GM23338 (cell line): ENCODE results near the gene NPY1R.

ENCODE experiments used
- CREB1 ChIP-seq: fragments of 250-450 bp; sonication (Bioruptor Pico); IDR thresholded peaks from 2 replicates; pipeline ENCODE4 v1.5.0; 2020; ENCODE audit warnings: low read depth, mild to moderate bottlenecking, moderate library complexity
- EZH2 ChIP-seq: fragments of 200-600 bp; sonication (generic); IDR thresholded peaks from one replicate; pipeline ENCODE4 v1.8.0; 2017; ENCODE audit warnings: antibody characterized with exemption, mild to moderate bottlenecking, low read depth; ENCODE audit not compliant: unreplicated experiment
- EZH2phosphoT487 ChIP-seq: fragments of 200-600 bp; sonication (generic); IDR thresholded peaks from one replicate; pipeline ENCODE4 v1.8.1; 2018; ENCODE audit warnings: antibody characterized with exemption; ENCODE audit not compliant: unreplicated experiment
- JUNB ChIP-seq: IDR thresholded peaks from one replicate; pipeline ENCODE4 v1.6.1; 2016; ENCODE audit warnings: antibody characterized with exemption; ENCODE audit not compliant: unreplicated experiment
- POLR2AphosphoS5 ChIP-seq: IDR thresholded peaks from 2 replicates; pipeline ENCODE4 v1.6.1; 2016; ENCODE audit warnings: antibody characterized with exemption, low read depth
- STAT1 ChIP-seq: IDR thresholded peaks from one replicate; pipeline ENCODE4 v1.6.1; 2016; ENCODE audit warnings: antibody characterized with exemption; ENCODE audit not compliant: unreplicated experiment
- TF ChIP-seq, protein P1 (sequence below), 2 experiments: fragments of 200-600 bp in 1 of 2; sonication (generic) in 1 of 2; conservative IDR thresholded peaks; 2 replicates each; pipeline versions ENCODE4 v1.5.1 to v1.6.1; 2016 to 2017; ENCODE audit warnings: antibody characterized with exemption in 2 of 2, low read depth in 2 of 2, mild to moderate bottlenecking in 2 of 2, moderate library complexity in 1 of 2
- TF ChIP-seq, protein P2 (sequence below): IDR thresholded peaks from one replicate; pipeline ENCODE4 v1.6.1; 2018; ENCODE audit warnings: antibody characterized with exemption; ENCODE audit not compliant: unreplicated experiment
- TF ChIP-seq, protein P3 (sequence below): fragments of 250-450 bp; sonication (Bioruptor Pico); IDR thresholded peaks from 2 replicates; pipeline ENCODE4 v1.5.0; 2020; ENCODE audit warnings: mild to moderate bottlenecking, moderate library complexity
- TF ChIP-seq, protein P4 (sequence below): IDR thresholded peaks from 2 replicates; pipeline ENCODE4 v1.6.1; 2016; ENCODE audit warnings: antibody characterized with exemption

DNA sequence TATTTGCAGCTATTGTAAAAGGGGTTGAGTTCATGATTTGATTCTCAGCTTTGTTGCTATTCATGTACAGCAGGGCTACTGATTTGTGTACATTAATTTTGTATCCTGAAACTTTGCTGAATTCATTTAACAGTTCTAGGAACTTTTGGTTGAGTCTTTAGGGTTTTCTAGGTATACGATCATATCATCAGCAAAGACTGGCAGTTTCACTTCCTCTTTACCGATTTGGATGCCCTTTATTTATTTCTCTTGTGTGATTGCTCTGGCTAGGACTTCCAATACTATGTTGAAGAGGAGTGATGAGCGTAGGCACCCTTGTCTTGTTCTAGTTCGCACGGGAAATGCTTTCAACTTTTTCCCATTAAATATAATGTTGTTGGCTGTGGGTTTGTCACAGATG is 48.1 kb downstream of the NPY1R start:
- TF ChIP-seq, protein P1, sequence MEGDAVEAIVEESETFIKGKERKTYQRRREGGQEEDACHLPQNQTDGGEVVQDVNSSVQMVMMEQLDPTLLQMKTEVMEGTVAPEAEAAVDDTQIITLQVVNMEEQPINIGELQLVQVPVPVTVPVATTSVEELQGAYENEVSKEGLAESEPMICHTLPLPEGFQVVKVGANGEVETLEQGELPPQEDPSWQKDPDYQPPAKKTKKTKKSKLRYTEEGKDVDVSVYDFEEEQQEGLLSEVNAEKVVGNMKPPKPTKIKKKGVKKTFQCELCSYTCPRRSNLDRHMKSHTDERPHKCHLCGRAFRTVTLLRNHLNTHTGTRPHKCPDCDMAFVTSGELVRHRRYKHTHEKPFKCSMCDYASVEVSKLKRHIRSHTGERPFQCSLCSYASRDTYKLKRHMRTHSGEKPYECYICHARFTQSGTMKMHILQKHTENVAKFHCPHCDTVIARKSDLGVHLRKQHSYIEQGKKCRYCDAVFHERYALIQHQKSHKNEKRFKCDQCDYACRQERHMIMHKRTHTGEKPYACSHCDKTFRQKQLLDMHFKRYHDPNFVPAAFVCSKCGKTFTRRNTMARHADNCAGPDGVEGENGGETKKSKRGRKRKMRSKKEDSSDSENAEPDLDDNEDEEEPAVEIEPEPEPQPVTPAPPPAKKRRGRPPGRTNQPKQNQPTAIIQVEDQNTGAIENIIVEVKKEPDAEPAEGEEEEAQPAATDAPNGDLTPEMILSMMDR (conservative IDR thresholded peaks at IDR 0.05; ENCODE audit: low read depth in 2 of 2), result no peak
- no peak for TF ChIP-seq POLR2AphosphoS5
- no peak for TF ChIP-seq CREB1
- no peak for TF ChIP-seq EZH2
- TF ChIP-seq, protein P2, sequence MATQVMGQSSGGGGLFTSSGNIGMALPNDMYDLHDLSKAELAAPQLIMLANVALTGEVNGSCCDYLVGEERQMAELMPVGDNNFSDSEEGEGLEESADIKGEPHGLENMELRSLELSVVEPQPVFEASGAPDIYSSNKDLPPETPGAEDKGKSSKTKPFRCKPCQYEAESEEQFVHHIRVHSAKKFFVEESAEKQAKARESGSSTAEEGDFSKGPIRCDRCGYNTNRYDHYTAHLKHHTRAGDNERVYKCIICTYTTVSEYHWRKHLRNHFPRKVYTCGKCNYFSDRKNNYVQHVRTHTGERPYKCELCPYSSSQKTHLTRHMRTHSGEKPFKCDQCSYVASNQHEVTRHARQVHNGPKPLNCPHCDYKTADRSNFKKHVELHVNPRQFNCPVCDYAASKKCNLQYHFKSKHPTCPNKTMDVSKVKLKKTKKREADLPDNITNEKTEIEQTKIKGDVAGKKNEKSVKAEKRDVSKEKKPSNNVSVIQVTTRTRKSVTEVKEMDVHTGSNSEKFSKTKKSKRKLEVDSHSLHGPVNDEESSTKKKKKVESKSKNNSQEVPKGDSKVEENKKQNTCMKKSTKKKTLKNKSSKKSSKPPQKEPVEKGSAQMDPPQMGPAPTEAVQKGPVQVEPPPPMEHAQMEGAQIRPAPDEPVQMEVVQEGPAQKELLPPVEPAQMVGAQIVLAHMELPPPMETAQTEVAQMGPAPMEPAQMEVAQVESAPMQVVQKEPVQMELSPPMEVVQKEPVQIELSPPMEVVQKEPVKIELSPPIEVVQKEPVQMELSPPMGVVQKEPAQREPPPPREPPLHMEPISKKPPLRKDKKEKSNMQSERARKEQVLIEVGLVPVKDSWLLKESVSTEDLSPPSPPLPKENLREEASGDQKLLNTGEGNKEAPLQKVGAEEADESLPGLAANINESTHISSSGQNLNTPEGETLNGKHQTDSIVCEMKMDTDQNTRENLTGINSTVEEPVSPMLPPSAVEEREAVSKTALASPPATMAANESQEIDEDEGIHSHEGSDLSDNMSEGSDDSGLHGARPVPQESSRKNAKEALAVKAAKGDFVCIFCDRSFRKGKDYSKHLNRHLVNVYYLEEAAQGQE, result no peak
- TF ChIP-seq JUNB, result no peak
- no peak for TF ChIP-seq EZH2phosphoT487
- TF ChIP-seq STAT1, result no peak
- TF ChIP-seq, protein P3, sequence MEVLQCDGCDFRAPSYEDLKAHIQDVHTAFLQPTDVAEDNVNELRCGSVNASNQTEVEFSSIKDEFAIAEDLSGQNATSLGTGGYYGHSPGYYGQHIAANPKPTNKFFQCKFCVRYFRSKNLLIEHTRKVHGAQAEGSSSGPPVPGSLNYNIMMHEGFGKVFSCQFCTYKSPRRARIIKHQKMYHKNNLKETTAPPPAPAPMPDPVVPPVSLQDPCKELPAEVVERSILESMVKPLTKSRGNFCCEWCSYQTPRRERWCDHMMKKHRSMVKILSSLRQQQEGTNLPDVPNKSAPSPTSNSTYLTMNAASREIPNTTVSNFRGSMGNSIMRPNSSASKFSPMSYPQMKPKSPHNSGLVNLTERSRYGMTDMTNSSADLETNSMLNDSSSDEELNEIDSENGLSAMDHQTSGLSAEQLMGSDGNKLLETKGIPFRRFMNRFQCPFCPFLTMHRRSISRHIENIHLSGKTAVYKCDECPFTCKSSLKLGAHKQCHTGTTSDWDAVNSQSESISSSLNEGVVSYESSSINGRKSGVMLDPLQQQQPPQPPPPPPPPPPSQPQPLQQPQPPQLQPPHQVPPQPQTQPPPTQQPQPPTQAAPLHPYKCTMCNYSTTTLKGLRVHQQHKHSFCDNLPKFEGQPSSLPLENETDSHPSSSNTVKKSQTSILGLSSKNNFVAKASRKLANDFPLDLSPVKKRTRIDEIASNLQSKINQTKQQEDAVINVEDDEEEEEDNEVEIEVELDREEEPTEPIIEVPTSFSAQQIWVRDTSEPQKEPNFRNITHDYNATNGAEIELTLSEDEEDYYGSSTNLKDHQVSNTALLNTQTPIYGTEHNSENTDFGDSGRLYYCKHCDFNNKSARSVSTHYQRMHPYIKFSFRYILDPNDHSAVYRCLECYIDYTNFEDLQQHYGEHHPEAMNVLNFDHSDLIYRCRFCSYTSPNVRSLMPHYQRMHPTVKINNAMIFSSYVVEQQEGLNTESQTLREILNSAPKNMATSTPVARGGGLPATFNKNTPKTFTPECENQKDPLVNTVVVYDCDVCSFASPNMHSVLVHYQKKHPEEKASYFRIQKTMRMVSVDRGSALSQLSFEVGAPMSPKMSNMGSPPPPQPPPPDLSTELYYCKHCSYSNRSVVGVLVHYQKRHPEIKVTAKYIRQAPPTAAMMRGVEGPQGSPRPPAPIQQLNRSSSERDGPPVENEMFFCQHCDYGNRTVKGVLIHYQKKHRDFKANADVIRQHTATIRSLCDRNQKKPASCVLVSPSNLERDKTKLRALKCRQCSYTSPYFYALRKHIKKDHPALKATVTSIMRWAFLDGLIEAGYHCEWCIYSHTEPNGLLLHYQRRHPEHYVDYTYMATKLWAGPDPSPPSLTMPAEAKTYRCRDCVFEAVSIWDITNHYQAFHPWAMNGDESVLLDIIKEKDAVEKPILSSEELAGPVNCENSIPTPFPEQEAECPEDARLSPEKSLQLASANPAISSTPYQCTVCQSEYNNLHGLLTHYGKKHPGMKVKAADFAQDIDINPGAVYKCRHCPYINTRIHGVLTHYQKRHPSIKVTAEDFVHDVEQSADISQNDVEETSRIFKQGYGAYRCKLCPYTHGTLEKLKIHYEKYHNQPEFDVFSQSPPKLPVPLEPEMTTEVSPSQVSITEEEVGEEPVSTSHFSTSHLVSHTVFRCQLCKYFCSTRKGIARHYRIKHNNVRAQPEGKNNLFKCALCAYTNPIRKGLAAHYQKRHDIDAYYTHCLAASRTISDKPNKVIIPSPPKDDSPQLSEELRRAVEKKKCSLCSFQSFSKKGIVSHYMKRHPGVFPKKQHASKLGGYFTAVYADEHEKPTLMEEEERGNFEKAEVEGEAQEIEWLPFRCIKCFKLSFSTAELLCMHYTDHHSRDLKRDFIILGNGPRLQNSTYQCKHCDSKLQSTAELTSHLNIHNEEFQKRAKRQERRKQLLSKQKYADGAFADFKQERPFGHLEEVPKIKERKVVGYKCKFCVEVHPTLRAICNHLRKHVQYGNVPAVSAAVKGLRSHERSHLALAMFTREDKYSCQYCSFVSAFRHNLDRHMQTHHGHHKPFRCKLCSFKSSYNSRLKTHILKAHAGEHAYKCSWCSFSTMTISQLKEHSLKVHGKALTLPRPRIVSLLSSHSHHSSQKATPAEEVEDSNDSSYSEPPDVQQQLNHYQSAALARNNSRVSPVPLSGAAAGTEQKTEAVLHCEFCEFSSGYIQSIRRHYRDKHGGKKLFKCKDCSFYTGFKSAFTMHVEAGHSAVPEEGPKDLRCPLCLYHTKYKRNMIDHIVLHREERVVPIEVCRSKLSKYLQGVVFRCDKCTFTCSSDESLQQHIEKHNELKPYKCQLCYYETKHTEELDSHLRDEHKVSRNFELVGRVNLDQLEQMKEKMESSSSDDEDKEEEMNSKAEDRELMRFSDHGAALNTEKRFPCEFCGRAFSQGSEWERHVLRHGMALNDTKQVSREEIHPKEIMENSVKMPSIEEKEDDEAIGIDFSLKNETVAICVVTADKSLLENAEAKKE (CRISPR knock-in tag), result no peak
- TF ChIP-seq, protein P4, sequence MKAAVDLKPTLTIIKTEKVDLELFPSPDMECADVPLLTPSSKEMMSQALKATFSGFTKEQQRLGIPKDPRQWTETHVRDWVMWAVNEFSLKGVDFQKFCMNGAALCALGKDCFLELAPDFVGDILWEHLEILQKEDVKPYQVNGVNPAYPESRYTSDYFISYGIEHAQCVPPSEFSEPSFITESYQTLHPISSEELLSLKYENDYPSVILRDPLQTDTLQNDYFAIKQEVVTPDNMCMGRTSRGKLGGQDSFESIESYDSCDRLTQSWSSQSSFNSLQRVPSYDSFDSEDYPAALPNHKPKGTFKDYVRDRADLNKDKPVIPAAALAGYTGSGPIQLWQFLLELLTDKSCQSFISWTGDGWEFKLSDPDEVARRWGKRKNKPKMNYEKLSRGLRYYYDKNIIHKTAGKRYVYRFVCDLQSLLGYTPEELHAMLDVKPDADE, result no peak
